Heart right ventricle (tissue), 16 donors: Measurements from ENCODE around the gene AXIN1. TPM values are rescaled to one million over a fixed set of nuclear protein-coding genes. Genes with fewer than 3 reads are reported as not detected.

Source experiments
- ATAC-seq, 8 donors: fragments of 200-7000 bp; cut with Tn5 transposase; one replicate each; pipeline ENCODE4 v1.9.1; 2020; ENCODE audit warnings: mild to moderate bottlenecking in 8 of 8, moderate library complexity in 8 of 8, moderate number of reproducible peaks in 1 of 8
- DNase-seq, 2 donors: peaks; one replicate each; pipeline ENCODE4 v3.0.0-alpha.2; 2020
- H3K27ac ChIP-seq, 10 donors: fragments of 200-600 bp; sonication (generic) in 2 of 10; one replicate each; pipeline versions ENCODE4 v1.5.0 to v1.8.0; 2020 to 2022; ENCODE audit warnings: mild to moderate bottlenecking in 3 of 10
- H3K27me3 ChIP-seq, 7 donors: fragments of 200-600 bp; one replicate each; pipeline ENCODE4 v1.8.0; 2021 to 2022; ENCODE audit warnings: mild to moderate bottlenecking in 2 of 7
- H3K36me3 ChIP-seq, 9 donors: fragments of 200-600 bp; sonication (generic) in 1 of 9; one replicate each; pipeline versions ENCODE4 v1.5.0 to v1.8.0; 2020 to 2022; ENCODE audit warnings: mild to moderate bottlenecking in 2 of 9
- H3K4me1 ChIP-seq, 9 donors: fragments of 200-600 bp; sonication (generic) in 1 of 9; one replicate each; pipeline versions ENCODE4 v1.5.0 to v1.8.0; 2020 to 2022; ENCODE audit warnings: mild to moderate bottlenecking in 4 of 9
- H3K4me3 ChIP-seq, 10 donors: fragments of 200-600 bp; sonication (generic) in 2 of 10; one replicate each; pipeline versions ENCODE4 v1.5.0 to v1.8.0; 2020 to 2022; ENCODE audit warnings: mild to moderate bottlenecking in 7 of 10, moderate library complexity in 2 of 10
- H3K9me3 ChIP-seq, 11 donors: fragments of 200-600 bp in 10 of 11; sonication (generic) in 2 of 11; one replicate each; pipeline versions ENCODE4 v1.5.0 to v1.8.0; 2013 to 2022; ENCODE audit warnings: mild to moderate bottlenecking in 2 of 11, control low read depth in 1 of 11, moderate library complexity in 1 of 11
- CTCF ChIP-seq, 9 donors: fragments of 200-600 bp; sonication (generic) in 2 of 9; IDR thresholded peaks; one replicate each; pipeline versions ENCODE4 v1.5.0 to v1.8.0; 2021 to 2022; ENCODE audit warnings: antibody characterized with exemption in 9 of 9, mild to moderate bottlenecking in 5 of 9, moderate library complexity in 1 of 9
- WGBS, 2 donors: extraction: QIAGEN DNeasy Blood & Tissue Kit; methylation state at CpG; one replicate each; pipeline ENCODE4 v1.1.7; 2013; ENCODE audit warnings: inconsistent platforms in 1 of 2; 5-methylcytosine and 5-hydroxymethylcytosine counted together
- intact Hi-C, 10 donors: fragments of 100-400 bp; cut with DNase I; formaldehyde crosslinking; loops; one replicate each; pipeline versions ENCODE4 v1.11.1 to v1.14.2; 2022
- polyA plus RNA-seq, 2 donors: library from polyadenylated mRNA; stranded (reverse); fragments of 200-250 nt; gene quantifications; one replicate each; pipeline ENCODE4 v1.2.3, GENCODE V29; 2013
- total RNA-seq, 10 donors: library from RNA; stranded (reverse); fragmentation: NEBNext Ultra II Directional in 3 of 10; extraction: Animal tissue kit (Norgen Biotek cat#: 25700) in 3 of 10; gene quantifications; one replicate each; pipeline versions ENCODE4 v1.2.1 to v1.2.4, GENCODE V29; 2021 to 2023
- donor health status: Arrhythmogenic right ventricular cardiomyopathy.
- donor health status: ischemic (EF 13 %, LVEDD 7.1; RV severe dilation, severe dysfunction).
- donor health status: healthy with polysubstance abuse.
- donor health status: DM: no; HTN: yes; CAD: no.
- donor health status: DM: no; HTN: no; CAD: no.
- donor health status: ischemic (EF 25% LVEDD 6.9; RV normal size, moderate dysfunction).
- donor health status: ischemic (EF 25% LVEDD 5.7; RV mildly dilated, moderate dysfunction).
- donor health status: healthy.
- donor health status: DM: yes; HTN: yes; CAD: no.
- donor health status: Ischemic cardiomyopathy.
- donor health status: ischemic (EF 35%, LVEDD 5.7; RV mildly dilated, moderate dysfunction).
- donor health status: nonischemic (EF 11% LVEDD 7.7; RV severe dilation, severe dysfunction).
- donor health status: DM: yes; HTN: yes; CAD: no.
- donor health status: PGD.
- donor health status: ischemic (EF 29% LVEDD 5.4; RV normal size, mild dysfunction).
- donor health status: nonischemic (EF 23%, LVEDD 6.1; RV moderate dilation, normal function).

Gene AXIN1
- total and polyA plus RNA-seq, 12 donors: 7.7 to 16.1 (median 9.5) TPM

- intact Hi-C loops: loop anchor here in 2 of 10 donors (2.0 to 10.0 kb wide), 3 partner anchors 17 to 85 kb away; partner anchors contain the start of gene RAB11FIP3 (in 1 of the 2)
- no peak for TF ChIP-seq CTCF (IDR thresholded peaks at IDR 0.05)
- Histone ChIP-seq H3K9me3 (no peaks in the 10 kb centered on the region), H3K36me3 (peaks cover 0 to 14% (median 0%) of the 10 kb centered on the region in 9 donors), H3K27ac (peak overlapping the region in 2 of 10 donors; percentile 93 to 97), H3K4me1 (peaks cover 2 to 43% (median 29%) of the 10 kb centered on the region in 9 donors), H3K27me3 (no peaks in the 10 kb centered on the region), H3K4me3 (no peak overlapping the region)
- ATAC-seq (no peak), DNase-seq (no peak)
- 83% methylated on average over 22 of the region's 22 CpGs for WGBS, 2 donors
Measured at GRCh38 chr16:399340-400019, 47.0 kb upstream of the AXIN1 start.

- ATAC-seq (no peak), DNase-seq (no peak)
- Histone ChIP-seq H3K4me1 (peaks cover 2 to 43% (median 29%) of the 10 kb centered on the region in 9 donors), H3K4me3 (no peak overlapping the region), H3K27ac (peak overlapping the region in 9 of 10 donors; percentile 65 to 91 (median 85)), H3K9me3 (no peaks in the 10 kb centered on the region), H3K27me3 (no peaks in the 10 kb centered on the region), H3K36me3 (peaks cover 0 to 14% (median 0%) of the 10 kb centered on the region in 9 donors)
- intact Hi-C loops: loop anchor here in 1 of 10 donors (10.0 kb wide), 1 partner anchor 86 kb away; no protein-coding TSS in a partner anchor
- TF ChIP-seq CTCF (IDR thresholded peaks at IDR 0.05): no peak
- WGBS, 2 donors: 83% methylated on average over 24 of the region's 24 CpGs
Measured at GRCh38 chr16:398561-399339, 46.2 kb upstream of the AXIN1 start.

GRCh38 chr16:397736-398332 is 45.3 kb upstream of the AXIN1 start:
- Histone ChIP-seq H3K27me3 (no peaks in the 10 kb centered on the region), H3K36me3 (peaks cover 0 to 14% (median 0%) of the 10 kb centered on the region in 9 donors), H3K27ac (peak overlapping the region in 9 of 10 donors; percentile 65 to 91 (median 85)), H3K4me1 (peaks cover 2 to 43% (median 29%) of the 10 kb centered on the region in 9 donors), H3K4me3 (peak overlapping the region in 9 of 10 donors; percentile 2 to 72 (median 65)), H3K9me3 (no peaks in the 10 kb centered on the region)
- intact Hi-C loops: loop anchor here in 1 of 10 donors (10.0 kb wide), 1 partner anchor 87 kb away; no protein-coding TSS in a partner anchor
- 21 to 22% methylated on average over 21 to 25 of the region's 29 CpGs for whole genome bisulfite sequencing, 2 donors
- peak in 6 of 9 donors; percentile 15 to 58 (median 48) for TF ChIP-seq CTCF (IDR thresholded peaks at IDR 0.05)
- peak; percentile 9 to 63 (median 50) for ATAC-seq
- peak; percentile 73 to 74 for DNase-seq
